ENCODE results near the gene GRM2.

GRCh38 chr3:51716805-51717204 is 9.9 kb downstream of the GRM2 start:
- no peak for TF ChIP-seq EZH2 (IDR thresholded peaks at IDR 0.05; ENCODE audit: low read length, missing control alignments)
- no peak for TF ChIP-seq CTCF (conservative IDR thresholded peaks at IDR 0.05 in 1 of 2, IDR thresholded peaks at IDR 0.05 in 1 of 2; ENCODE audit: low read depth in 1 of 2, low read length in 2 of 2)

All from fibroblast of lung (primary cell).